ENCODE measurements around the gene OAS3. TPM values are rescaled to one million over a fixed set of nuclear protein-coding genes. Genes with fewer than 3 reads are reported as not detected.

The OAS3 gene
- total RNA-seq, 1 experiment from 2014 or later = 29.5 TPM

DNA sequence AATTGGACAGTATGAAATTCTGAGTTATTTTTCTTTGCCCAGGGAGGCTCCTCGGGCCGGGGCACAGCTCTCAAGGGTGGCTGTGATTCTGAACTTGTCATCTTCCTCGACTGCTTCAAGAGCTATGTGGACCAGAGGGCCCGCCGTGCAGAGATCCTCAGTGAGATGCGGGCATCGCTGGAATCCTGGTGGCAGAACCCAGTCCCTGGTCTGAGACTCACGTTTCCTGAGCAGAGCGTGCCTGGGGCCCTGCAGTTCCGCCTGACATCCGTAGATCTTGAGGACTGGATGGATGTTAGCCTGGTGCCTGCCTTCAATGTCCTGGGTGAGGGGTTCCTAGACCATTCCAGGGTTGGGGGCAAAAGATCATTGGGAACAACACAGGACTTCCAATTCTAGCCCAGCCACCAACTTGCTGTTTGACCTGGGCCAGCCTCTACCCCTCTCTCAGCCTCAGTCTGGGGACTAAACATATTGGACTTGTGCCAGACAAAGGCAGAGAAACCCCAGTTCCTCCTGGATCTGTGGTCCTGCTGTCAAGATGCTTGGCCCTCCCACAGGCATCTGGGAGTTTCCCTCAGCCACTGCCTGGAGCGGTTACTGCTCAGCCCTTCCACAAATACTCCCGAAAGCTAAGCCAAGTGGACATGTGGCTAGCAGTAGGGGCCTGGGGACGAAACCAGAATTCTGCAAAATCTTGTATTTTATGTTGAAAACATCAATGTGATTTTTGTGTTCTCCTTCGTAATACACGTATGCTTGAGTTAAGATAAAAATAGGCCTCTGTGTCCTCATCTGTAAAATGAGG is 3.5 kb downstream of the OAS3 start:
- TF ChIP-seq FOSL1 (IDR thresholded peaks at IDR 0.05; ENCODE audit: low read depth) (no peak), REST (IDR thresholded peaks at IDR 0.05; ENCODE audit: low read depth) (no peak), SIN3A (IDR thresholded peaks at IDR 0.05; ENCODE audit: low read depth) (no peak), RAD21 (IDR thresholded peaks at IDR 0.05; ENCODE audit: low read depth) (no peak), ZFX (IDR thresholded peaks at IDR 0.05) (no peak), POLR2A (IDR thresholded peaks at IDR 0.05; ENCODE audit: borderline replicate concordance, extremely low read depth, insufficient read depth, insufficient read length) (no peak), TCF7L2 (IDR thresholded peaks at IDR 0.05; ENCODE audit: borderline replicate concordance, extremely low read depth, insufficient read depth, insufficient read length) (no peak), SP1 (IDR thresholded peaks at IDR 0.05; ENCODE audit: low read depth) (no peak), ELF1 (IDR thresholded peaks at IDR 0.05; ENCODE audit: borderline replicate concordance, low read depth) (no peak), SRF (IDR thresholded peaks at IDR 0.05; ENCODE audit: low read depth) (no peak), CEBPB (IDR thresholded peaks at IDR 0.05; ENCODE audit: low read depth) (no peak), EZH2phosphoT487 (IDR thresholded peaks at IDR 0.05; ENCODE audit: borderline replicate concordance) (no peak), POLR2AphosphoS5 (IDR thresholded peaks at IDR 0.05; ENCODE audit: low read depth, low read length) (no peak)
- TF ChIP-seq, protein P1, sequence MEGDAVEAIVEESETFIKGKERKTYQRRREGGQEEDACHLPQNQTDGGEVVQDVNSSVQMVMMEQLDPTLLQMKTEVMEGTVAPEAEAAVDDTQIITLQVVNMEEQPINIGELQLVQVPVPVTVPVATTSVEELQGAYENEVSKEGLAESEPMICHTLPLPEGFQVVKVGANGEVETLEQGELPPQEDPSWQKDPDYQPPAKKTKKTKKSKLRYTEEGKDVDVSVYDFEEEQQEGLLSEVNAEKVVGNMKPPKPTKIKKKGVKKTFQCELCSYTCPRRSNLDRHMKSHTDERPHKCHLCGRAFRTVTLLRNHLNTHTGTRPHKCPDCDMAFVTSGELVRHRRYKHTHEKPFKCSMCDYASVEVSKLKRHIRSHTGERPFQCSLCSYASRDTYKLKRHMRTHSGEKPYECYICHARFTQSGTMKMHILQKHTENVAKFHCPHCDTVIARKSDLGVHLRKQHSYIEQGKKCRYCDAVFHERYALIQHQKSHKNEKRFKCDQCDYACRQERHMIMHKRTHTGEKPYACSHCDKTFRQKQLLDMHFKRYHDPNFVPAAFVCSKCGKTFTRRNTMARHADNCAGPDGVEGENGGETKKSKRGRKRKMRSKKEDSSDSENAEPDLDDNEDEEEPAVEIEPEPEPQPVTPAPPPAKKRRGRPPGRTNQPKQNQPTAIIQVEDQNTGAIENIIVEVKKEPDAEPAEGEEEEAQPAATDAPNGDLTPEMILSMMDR (IDR thresholded peaks at IDR 0.05 in 2 of 3, conservative IDR thresholded peaks at IDR 0.05 in 1 of 3; ENCODE audit: borderline replicate concordance in 1 of 3, insufficient read depth in 1 of 3, low read depth in 2 of 3, low read length in 2 of 3) = no peak
- ChIA-PET RAD21 (ENCODE audit: low non-redundant PET in 1 of 2, low total read pairs in 2 of 2, uncharacterized antibody in 2 of 2, unreplicated experiment in 2 of 2) (no interaction called here), CTCF (no interaction called here), POLR2A (no interaction called here)
- DNase-seq (ENCODE audit: low read depth, low spot score) (no peak), ATAC-seq (no peak)
- Histone ChIP-seq H3K4me2 (ENCODE audit: low read length) (no peak overlapping the region), H3K36me3 (ENCODE audit: control insufficient read depth in 1 of 2, insufficient read depth in 2 of 2, low read length in 2 of 2) (peaks cover 0 to 3% of the 10 kb centered on the region in 2 experiments; a peak in 1 of 4 replicates), H3K4me3 (replicated peaks in 1 of 2; ENCODE audit: low read depth in 1 of 2, low read length in 2 of 2) (no peak overlapping the region), H3K27me3 (ENCODE audit: insufficient read depth, low read length) (no peaks in the 10 kb centered on the region), H3K79me2 (ENCODE audit: insufficient read depth, low read length) (no peaks in the 10 kb centered on the region; the same call in 1 of the 2 replicates), H2AFZ (ENCODE audit: low read depth, low read length, poor library complexity, severe bottlenecking) (no peak overlapping the region), H3K9ac (ENCODE audit: low read length) (no peak overlapping the region), H3K27ac (ENCODE audit: low read depth, low read length) (no peak overlapping the region), H3K4me1 (ENCODE audit: control insufficient read depth in 1 of 2, insufficient read depth in 2 of 2, low read length in 2 of 2) (peaks cover 5 to 16% of the 10 kb centered on the region in 2 experiments; a peak in 2 of 4 replicates), H4K20me1 (ENCODE audit: insufficient read depth) (no peaks in the 10 kb centered on the region), H3K9me3 (ENCODE audit: control insufficient read depth in 1 of 2, insufficient read depth in 1 of 2, low read depth in 1 of 2, low read length in 2 of 2) (no peaks in the 10 kb centered on the region), H3K9me2 (ENCODE audit: insufficient read depth) (no peaks in the 10 kb centered on the region)
- BruUV-seq (replicated peaks) = no TSS peak
- intact Hi-C loops (cut with micrococcal nuclease) = no loop called here
